Liver (tissue), 9 donors: ENCODE measurements around the gene GP1BB. TPM values are rescaled to one million over a fixed set of nuclear protein-coding genes. Genes with fewer than 3 reads are reported as not detected.

ENCODE experiments used
- DNase-seq: peaks from one replicate; pipeline ENCODE4 v3.0.0-alpha.2; 2017; ENCODE audit warnings: low spot score
- H3K27ac ChIP-seq, 2 donors: one replicate each; pipeline ENCODE4 v1.7.0; 2013; ENCODE audit warnings: inconsistent platforms in 2 of 2, low read length in 2 of 2, control low read depth in 1 of 2, low read depth in 1 of 2, mild to moderate bottlenecking in 1 of 2
- H3K27me3 ChIP-seq, 4 donors: one replicate each; pipeline versions ENCODE4 v1.6.1 to v1.7.0; 2013; ENCODE audit warnings: low read length in 3 of 4, inconsistent platforms in 1 of 4, mild to moderate bottlenecking in 1 of 4, moderate library complexity in 1 of 4; ENCODE audit not compliant: control insufficient read depth in 4 of 4, insufficient read depth in 4 of 4
- H3K36me3 ChIP-seq, 4 donors: one replicate each; pipeline versions ENCODE4 v1.6.1 to v1.7.0; 2013; ENCODE audit warnings: low read length in 3 of 4, mild to moderate bottlenecking in 3 of 4, low read depth in 1 of 4, moderate library complexity in 1 of 4; ENCODE audit not compliant: control insufficient read depth in 4 of 4, insufficient read depth in 3 of 4
- H3K4me1 ChIP-seq, 4 donors: one replicate each; pipeline versions ENCODE4 v1.6.1 to v1.7.0; 2013; ENCODE audit warnings: low read length in 3 of 4, mild to moderate bottlenecking in 3 of 4, moderate library complexity in 1 of 4; ENCODE audit not compliant: control insufficient read depth in 4 of 4, insufficient read depth in 4 of 4
- H3K4me3 ChIP-seq, 3 donors: one replicate each; pipeline versions ENCODE4 v1.6.1 to v1.7.0; 2013; ENCODE audit warnings: low read length in 3 of 3, control low read depth in 1 of 3, low read depth in 1 of 3, mild to moderate bottlenecking in 1 of 3
- H3K9ac ChIP-seq, 2 donors: one replicate each; pipeline ENCODE4 v1.7.0; 2013; ENCODE audit warnings: low read length in 2 of 2, mild to moderate bottlenecking in 2 of 2, moderate library complexity in 2 of 2, control low read depth in 1 of 2, low read depth in 1 of 2
- H3K9me3 ChIP-seq, 4 donors: one replicate each; pipeline versions ENCODE4 v1.6.1 to v1.7.0; 2013; ENCODE audit warnings: low read length in 3 of 4; ENCODE audit not compliant: control insufficient read depth in 4 of 4
- ATF3 ChIP-seq: IDR thresholded peaks from 2 replicates; pipeline ENCODE4 v1.6.1; 2016; ENCODE audit warnings: antibody characterized with exemption
- EGR1 ChIP-seq, 2 donors: IDR thresholded peaks; 2 replicates each; pipeline ENCODE4 v1.6.1; 2016 to 2018; ENCODE audit warnings: antibody characterized with exemption in 2 of 2, low read depth in 2 of 2
- FOXA1 ChIP-seq: IDR thresholded peaks from 2 replicates; pipeline ENCODE4 v1.6.1; 2016; ENCODE audit warnings: antibody characterized with exemption
- FOXA2 ChIP-seq: IDR thresholded peaks from 2 replicates; pipeline ENCODE4 v1.6.1; 2016; ENCODE audit warnings: antibody characterized with exemption
- GABPA ChIP-seq, 2 donors: IDR thresholded peaks in 1 of 2; conservative IDR thresholded peaks in 1 of 2; 2 replicates each; pipeline ENCODE4 v1.6.1; 2016; ENCODE audit warnings: antibody characterized with exemption in 2 of 2, mild to moderate bottlenecking in 1 of 2, moderate library complexity in 1 of 2
- HNF4A ChIP-seq, 2 donors: conservative IDR thresholded peaks; 2 replicates each; pipeline ENCODE4 v1.6.1; 2016; ENCODE audit warnings: antibody characterized with exemption in 2 of 2, mild to moderate bottlenecking in 2 of 2
- HNF4G ChIP-seq: IDR thresholded peaks from 2 replicates; pipeline ENCODE4 v1.6.1; 2016; ENCODE audit warnings: antibody characterized with exemption
- JUND ChIP-seq, 2 donors: IDR thresholded peaks; 2 replicates each; pipeline ENCODE4 v1.6.1; 2016; ENCODE audit warnings: antibody characterized with exemption in 2 of 2
- MAX ChIP-seq: IDR thresholded peaks from 2 replicates; pipeline ENCODE4 v1.6.1; 2016; ENCODE audit warnings: antibody characterized with exemption
- NR2F2 ChIP-seq: IDR thresholded peaks from 2 replicates; pipeline ENCODE4 v1.6.1; 2016; ENCODE audit warnings: antibody characterized with exemption
- RAD21 ChIP-seq, 2 donors: IDR thresholded peaks; 2 replicates each; pipeline ENCODE4 v1.6.1; 2016; ENCODE audit warnings: antibody characterized with exemption in 2 of 2, mild to moderate bottlenecking in 2 of 2
- REST ChIP-seq: IDR thresholded peaks from 2 replicates; pipeline ENCODE4 v1.6.1; 2016; ENCODE audit warnings: antibody characterized with exemption, mild to moderate bottlenecking
- RXRA ChIP-seq, 2 donors: IDR thresholded peaks; 2 replicates each; pipeline ENCODE4 v1.6.1; 2017 to 2018; ENCODE audit warnings: antibody characterized with exemption in 2 of 2, mild to moderate bottlenecking in 1 of 2
- SP1 ChIP-seq: IDR thresholded peaks from 2 replicates; pipeline ENCODE4 v1.6.1; 2018; ENCODE audit warnings: antibody characterized with exemption, mild to moderate bottlenecking
- TAF1 ChIP-seq: conservative IDR thresholded peaks from 2 replicates; pipeline ENCODE4 v1.6.1; 2016; ENCODE audit warnings: antibody characterized with exemption, mild to moderate bottlenecking
- YY1 ChIP-seq: IDR thresholded peaks from 2 replicates; pipeline ENCODE4 v1.6.1; 2016; ENCODE audit warnings: antibody characterized with exemption, mild to moderate bottlenecking
- ZBTB33 ChIP-seq: IDR thresholded peaks from 2 replicates; pipeline ENCODE4 v1.6.1; 2016; ENCODE audit warnings: antibody characterized with exemption
- WGBS: extraction: QIAGEN DNeasy Blood & Tissue Kit; methylation state at CpG from one replicate; pipeline ENCODE4 v1.1.7; 2013; 5-methylcytosine and 5-hydroxymethylcytosine counted together
- polyA plus RNA-seq, 2 donors: library from polyadenylated mRNA; stranded (reverse) in 1 of 2; unstranded in 1 of 2; fragments of 200-250 nt in 1 of 2; fragments of >200 nt in 1 of 2; fragmentation: Nextera tagmentation in 1 of 2; extraction: Ambion mirVana in 1 of 2; gene quantifications; one replicate each; pipeline versions ENCODE4 v1.2.1 to v1.2.3, GENCODE V29; 2013 to 2015
- total RNA-seq, 2 donors: library from RNA; depleted of rRNA; stranded (reverse); fragments of >200 nt; gene quantifications; one replicate each; pipeline ENCODE4 v1.2.3, GENCODE V29; 2014
- TF ChIP-seq, protein P1 (sequence below): fragments of 150-350 bp; IDR thresholded peaks from 2 replicates; pipeline ENCODE4 v1.5.1; 2017; ENCODE audit warnings: improper control_type of control experiment, low read depth, low read length; ENCODE audit not compliant: missing input control
- donor health status: healthy.
- donor health status: healthy.
- donor health status: healthy.
- donor health status: healthy.
- donor health status: healthy.

The GP1BB gene
- total and polyA plus RNA-seq, 4 donors, result 0.38 to 5.7 (median 0.51) TPM; not detected in 1

- WGBS, result 64% methylated on average over 25 of the region's 25 CpGs
- peaks cover 0 to 8% (median 4%) of the 10 kb centered on the region in 4 donors for H3K27me3 ChIP-seq
- no peak overlapping the region for H3K27ac ChIP-seq
- no peak for DNase-seq
- H3K9me3 ChIP-seq, result no peaks in the 10 kb centered on the region
- H3K4me3 ChIP-seq, result no peak overlapping the region
- peaks cover 0 to 4% (median 0%) of the 10 kb centered on the region in 4 donors for H3K4me1 ChIP-seq
- H3K9ac ChIP-seq, result no peak overlapping the region
- H3K36me3 ChIP-seq, result no peaks in the 10 kb centered on the region
- TF ChIP-seq SP1 (no peak), GABPA (IDR thresholded peaks at IDR 0.05 in 1 of 2, conservative IDR thresholded peaks at IDR 0.05 in 1 of 2) (no peak), TAF1 (no peak), HNF4A (conservative IDR thresholded peaks at IDR 0.05) (no peak), MAX (no peak), RXRA (IDR thresholded peaks at IDR 0.05) (no peak), RAD21 (IDR thresholded peaks at IDR 0.05) (no peak)
These were observed 49.5 kb downstream of the GP1BB start for GRCh38 chr22:19772673-19773469.

GRCh38 chr22:19773470-19774040 lies 50.2 kb downstream of the GP1BB start:
- H3K9me3 ChIP-seq, result no peaks in the 10 kb centered on the region
- WGBS, result 78% methylated on average over 9 of the region's 9 CpGs
- no peak overlapping the region for H3K4me3 ChIP-seq
- H3K27me3 ChIP-seq, result peaks cover 0 to 5% (median 1%) of the 10 kb centered on the region in 4 donors
- no peaks in the 10 kb centered on the region for H3K4me1 ChIP-seq
- no peak overlapping the region for H3K9ac ChIP-seq
- no peak for DNase-seq
- TF ChIP-seq NR2F2 (no peak), TAF1 (no peak), ZBTB33 (no peak), SP1 (no peak), FOXA2 (no peak), ATF3 (no peak), RAD21 (IDR thresholded peaks at IDR 0.05) (no peak), EGR1 (IDR thresholded peaks at IDR 0.05; ENCODE audit: low read depth in 2 of 2) (no peak), REST (no peak), YY1 (no peak), MAX (no peak), HNF4A (conservative IDR thresholded peaks at IDR 0.05) (no peak), FOXA1 (no peak), GABPA (IDR thresholded peaks at IDR 0.05 in 1 of 2, conservative IDR thresholded peaks at IDR 0.05 in 1 of 2) (no peak), HNF4G (no peak), JUND (IDR thresholded peaks at IDR 0.05) (no peak), RXRA (IDR thresholded peaks at IDR 0.05) (no peak)
- TF ChIP-seq, protein P1, sequence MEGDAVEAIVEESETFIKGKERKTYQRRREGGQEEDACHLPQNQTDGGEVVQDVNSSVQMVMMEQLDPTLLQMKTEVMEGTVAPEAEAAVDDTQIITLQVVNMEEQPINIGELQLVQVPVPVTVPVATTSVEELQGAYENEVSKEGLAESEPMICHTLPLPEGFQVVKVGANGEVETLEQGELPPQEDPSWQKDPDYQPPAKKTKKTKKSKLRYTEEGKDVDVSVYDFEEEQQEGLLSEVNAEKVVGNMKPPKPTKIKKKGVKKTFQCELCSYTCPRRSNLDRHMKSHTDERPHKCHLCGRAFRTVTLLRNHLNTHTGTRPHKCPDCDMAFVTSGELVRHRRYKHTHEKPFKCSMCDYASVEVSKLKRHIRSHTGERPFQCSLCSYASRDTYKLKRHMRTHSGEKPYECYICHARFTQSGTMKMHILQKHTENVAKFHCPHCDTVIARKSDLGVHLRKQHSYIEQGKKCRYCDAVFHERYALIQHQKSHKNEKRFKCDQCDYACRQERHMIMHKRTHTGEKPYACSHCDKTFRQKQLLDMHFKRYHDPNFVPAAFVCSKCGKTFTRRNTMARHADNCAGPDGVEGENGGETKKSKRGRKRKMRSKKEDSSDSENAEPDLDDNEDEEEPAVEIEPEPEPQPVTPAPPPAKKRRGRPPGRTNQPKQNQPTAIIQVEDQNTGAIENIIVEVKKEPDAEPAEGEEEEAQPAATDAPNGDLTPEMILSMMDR, result no peak
- no peaks in the 10 kb centered on the region for H3K36me3 ChIP-seq
- no peak overlapping the region for H3K27ac ChIP-seq
